SW 1271 (cell line): ENCODE measurements around the gene PIP5K1C.

ENCODE experiments used
- DNase-seq, 2 experiments: peaks; one replicate each; lab custom pipeline; 2025; lab: John Stamatoyannopoulos, UW

PIP5K1C gene

DNA sequence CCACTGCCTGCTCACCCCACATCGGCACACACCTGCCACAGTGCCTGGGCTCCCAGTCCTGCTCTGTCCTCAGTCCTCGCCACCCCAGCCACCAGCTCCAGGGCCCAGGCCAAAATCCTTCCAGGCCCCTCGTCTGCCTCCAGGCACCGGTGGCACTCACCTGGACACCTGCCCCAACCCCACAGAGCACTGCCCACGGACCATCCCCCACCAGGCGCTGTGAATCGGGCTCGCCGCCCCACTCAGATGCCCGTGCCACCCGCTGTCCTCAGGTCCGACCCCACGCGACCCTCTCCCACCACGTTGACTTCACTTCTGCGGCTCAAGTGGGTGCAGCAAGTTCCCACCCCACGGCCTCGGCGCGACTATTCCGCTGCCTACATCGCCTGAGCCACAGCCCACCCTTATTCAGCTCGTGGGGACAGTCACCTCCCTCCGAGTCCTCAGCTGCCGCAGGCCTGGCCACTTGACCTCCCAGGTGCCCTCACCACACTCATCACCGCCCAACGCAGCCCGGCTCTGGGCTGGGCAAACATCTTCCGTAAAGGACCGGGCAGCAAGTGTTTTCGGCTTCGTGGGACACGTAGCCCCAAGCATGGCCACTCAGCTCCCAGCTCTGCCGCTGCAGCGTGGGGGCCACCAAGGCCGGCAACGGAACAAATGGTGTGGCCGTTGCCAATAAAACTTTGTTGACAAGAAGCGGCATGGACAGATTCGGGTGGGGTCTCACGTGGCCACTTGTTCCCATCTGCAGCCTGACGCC lies 5.7 kb downstream of the PIP5K1C start:
- no peak for DNase-seq

DNA sequence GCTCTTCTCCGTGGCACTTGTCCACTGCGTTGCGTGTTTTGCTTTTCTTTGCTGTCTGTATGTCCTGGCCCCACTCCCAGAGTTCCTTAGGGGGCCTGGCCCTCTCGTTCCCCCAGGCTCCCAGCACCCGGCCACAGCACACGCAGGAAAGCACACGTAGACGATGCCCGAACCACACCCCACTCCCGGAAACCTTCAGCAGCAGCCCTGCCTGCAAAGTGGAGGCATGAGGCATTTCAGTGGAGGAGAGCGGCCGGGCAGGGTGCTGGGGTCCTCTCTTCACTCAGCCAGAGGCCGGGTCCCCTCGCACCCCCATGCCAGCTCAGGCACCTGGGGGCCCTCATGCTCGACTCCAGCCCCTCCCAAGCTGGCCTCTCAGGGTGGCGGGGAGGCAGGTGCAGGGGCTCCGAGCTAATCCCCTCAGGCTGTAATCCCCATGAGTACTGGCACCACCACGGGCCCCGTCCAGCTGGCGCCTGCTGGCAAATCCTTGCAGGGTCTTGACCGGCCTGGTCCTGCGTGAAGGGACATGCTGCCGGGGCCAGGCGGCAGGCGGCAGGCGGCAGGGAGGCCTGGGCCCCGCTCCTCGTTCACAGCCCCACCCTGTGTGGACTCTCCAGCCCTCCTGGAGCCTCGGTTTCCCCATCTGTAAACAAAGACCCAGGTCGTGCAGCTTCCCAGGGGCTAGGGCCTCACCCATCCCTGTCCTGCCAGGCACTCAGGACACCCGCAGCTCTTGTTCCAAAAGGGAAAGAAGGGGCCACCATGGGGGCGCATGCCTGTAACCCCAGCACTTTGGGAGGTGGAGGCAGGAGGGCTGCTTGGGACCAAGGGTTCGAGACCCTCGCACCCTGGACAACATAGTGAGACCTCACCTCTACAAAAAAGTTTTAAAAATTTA lies 7.0 kb downstream of the PIP5K1C start:
- no peak for DNase-seq

DNA sequence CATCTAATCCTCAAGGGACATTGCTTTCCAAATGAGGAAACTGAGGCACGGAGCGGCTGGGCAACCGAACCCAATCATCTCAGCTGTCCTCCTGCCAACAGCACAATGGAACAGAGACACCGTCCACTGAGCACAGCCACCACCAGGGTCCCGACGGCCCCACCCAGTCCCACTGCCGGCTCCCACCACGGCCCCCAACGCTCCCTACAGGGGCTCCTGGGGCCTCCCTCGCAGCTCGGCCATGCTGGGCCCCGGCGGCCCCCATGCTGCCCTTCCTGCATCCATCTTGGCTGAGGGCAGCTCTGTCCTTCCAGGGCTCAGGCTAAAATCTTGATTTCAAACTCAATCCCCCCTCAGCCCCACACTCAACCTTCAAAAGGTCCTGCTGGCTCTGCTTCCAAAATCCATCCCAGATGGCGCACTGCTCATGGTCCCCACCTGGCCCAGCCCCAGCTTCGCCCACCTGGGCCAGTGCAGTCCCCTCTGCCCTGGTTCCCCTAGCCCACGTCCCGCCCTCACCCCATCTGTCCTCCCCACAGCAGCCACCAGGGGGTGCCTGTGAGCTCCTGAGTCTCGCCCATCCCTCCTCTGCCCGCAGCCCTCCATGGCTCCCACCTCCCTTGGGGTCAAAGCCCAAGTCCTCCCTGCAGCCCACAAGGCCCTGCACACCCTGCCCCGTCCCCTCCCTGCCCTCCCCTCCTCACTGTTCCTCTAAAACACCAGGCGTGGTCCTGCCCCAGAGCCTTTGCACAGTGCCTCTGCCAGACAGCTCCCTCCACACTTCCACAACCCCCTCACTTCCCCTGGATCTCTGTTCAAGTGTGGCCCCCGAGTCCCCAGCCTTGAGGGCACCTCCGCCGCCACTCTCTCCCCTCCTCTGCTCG lies 7.9 kb downstream of the PIP5K1C start:
- no peak for DNase-seq

DNA sequence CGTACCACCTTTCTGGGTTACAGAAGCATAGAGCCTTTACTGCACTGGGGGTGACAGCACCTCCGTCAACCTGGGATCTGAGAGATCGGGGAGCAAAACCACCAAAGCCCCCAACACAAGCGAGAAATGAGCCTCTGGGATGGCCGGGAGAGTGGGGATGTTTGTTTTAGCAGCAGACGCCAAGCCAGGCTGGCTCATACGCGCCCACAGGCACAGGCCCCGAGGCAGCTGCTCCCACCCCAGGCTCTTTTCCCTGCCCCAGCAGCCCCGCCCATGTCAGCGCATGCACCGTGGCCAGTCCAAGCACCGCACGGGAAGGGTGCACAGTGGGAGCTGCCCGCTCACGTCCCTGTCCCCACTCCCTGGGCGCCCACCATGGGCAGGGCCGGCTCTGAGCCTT lies 8.5 kb downstream of the PIP5K1C start:
- DNase-seq: no peak

DNA sequence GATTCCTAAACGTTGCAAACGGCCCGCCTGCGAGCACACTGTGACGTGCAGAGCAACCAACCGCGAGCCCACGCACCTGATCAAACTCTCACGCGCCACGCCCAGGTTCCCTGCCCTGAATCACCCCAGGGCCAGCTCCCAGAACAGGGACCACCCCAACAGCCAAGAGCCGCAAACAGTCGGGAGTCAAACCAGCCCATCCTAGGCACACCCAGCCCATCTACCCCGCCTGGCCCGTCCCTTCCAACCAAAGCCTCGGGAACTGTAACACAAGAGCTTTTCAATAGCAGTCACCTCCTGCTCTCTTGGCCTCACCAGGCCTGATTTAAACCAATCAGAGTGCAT lies 8.9 kb downstream of the PIP5K1C start:
- DNase-seq: no peak

DNA sequence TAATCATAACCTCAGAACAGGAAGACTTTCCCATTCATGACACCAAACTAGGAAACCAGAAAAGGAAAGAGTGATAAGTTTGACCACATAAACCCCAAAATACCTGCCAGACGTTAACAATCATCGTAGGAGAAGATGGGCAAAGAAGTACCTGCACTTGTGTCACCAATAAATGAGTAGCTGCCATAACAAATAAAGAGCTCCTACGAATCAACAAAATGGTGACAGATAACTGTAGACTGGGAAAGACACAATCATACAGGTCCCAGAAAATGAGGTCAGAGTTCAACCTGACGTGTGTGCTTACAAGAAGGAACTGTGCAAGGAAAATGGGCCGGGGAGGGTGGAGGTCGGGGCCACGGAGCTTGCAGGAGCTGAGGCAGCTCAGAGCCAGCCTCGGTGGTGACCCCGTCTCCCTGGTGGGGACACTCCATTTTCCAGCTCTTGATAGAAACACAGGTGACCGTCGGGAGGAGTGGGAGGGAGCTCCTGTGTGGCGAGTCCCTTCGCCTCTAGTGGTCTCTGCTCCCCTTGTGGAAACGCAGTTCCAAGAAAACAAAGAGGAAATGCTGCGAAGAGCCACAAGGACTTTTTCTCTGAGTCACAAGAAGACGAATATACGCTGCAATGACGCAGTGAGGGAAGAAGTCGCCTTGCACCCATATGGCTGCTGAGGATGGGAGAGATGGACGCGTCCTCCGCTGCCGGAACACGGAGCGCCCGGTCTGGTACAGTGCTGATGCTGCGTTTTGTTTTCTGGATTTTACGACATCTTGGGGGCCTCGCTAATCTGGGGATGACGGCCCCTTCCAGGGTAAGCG lies 9.5 kb downstream of the PIP5K1C start:
- DNase-seq: no peak

DNA sequence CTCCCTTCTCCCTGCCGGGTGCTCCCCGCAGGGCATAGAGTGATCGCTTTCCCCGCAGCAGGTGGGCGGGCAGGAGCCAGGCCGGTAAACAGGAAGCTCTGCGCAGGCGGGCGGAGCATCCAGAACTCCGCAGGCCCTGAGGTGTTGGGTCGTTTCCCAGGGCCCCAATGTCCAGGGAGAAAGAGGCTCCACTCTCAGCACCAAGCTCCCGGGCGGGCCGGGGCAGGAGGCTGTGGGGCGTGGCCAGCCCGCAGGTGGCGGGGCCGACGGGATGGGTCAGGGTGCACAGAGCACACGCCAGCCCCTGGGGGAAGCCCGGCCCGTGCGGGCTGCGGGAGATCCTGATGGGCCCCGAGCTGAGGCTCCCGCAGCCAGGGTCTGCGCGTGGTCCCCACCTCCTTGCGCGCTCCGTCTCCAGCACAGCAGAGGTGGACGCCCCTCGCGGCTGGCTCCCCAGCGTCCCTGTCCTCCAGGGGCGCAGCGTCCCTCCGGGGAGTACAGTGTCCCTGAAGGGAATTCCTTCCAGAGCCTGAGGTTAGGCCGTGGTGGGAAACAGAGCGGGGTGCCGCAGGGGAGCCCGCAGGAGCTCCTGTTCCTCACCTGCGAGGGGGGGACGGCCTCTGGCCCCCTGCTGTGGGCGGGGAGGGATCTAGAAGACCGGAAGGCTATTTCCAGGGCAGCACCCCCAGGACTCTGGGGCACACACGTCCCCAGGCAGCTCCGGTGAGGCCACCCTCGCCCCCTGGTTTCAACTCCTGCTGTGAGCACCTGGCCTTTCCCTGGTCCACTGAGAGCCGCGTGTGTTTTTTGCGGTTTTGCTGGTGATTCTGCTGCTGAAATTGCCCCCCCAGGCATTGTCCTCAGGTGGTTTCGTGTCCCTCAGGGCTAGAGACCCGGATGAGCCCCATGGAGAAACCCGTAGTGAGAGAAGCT lies 12.2 kb downstream of the PIP5K1C start:
- DNase-seq: no peak

DNA sequence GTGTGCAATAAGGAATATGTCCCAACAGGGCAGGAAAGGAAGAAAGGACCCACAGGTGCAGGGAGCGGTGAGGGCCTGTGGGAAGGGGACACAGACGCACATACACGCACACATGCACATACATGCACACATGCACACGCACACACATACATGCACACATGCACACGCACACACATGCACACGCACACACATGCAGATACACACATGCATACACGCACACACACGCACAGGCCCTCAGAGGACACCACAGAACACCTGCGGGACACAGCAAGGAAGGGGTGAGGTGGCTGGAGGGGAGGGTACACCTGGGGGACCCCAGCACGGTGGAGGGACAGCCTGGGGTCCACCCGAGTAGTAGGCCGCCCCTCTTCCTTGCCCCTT lies 12.9 kb downstream of the PIP5K1C start:
- no peak for DNase-seq

DNA sequence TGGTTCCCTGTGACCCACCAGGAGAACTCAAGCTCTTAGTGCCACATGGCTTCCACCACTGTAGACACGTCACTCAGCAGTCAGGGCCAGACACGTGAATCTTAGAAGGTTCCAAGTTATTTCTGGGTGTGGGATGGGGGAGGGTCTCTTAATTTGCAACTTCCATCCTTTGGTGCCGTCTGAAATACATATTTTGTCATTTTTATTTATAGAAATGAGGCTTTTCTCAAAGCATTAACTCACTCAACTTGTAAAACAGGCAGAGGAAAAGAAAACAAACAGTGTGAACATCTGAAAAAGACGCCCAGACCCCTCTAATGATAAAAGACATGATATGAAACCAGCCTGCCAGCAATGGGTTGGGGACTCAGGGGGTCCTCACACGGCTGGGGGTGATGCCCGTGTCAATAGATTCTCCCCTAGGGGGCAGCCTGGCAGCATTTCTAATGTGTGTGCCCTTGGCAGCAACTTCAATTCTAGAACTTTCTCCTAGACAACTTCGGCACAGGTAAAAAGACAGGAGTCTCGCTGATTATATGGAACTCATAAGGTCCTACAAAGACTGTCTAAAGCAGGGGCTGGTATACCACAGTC lies 15.4 kb downstream of the PIP5K1C start:
- no peak for DNase-seq

DNA sequence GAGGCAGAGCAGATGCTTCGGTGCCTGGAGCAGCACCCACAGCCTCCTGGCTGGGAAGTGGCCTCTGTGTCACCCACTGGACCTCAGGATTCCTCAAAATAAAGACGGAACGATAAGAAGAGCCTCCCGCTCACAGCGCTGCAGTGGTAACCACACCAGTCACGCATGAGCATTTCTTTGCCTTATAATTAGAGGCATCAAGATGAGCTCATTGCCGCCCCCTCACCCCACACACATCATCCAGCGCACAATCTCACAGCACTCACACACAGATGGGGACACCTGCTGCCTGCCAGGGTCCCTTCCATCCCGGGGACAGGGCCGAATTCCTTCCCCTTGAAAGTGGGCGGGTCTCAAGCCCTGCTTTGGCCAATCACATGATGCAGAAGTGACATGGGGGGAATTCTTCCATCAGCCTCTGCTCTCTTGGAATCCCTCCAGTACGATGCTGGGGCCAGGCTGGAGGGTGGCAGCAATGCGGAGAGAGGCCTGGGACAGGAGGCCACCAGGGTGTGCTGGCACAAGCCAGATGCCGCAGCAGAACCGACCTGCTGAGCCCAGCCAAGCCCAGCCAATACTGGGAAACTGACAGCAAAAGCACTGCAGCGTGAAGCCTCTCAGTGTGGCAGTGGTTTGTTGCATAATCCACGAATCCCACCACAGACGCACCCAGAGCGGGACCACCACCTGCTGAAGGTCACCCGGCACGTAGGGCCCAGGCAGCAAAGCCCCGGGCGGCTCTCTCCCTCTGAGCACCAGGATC lies 16.0 kb downstream of the PIP5K1C start:
- DNase-seq: no peak

DNA sequence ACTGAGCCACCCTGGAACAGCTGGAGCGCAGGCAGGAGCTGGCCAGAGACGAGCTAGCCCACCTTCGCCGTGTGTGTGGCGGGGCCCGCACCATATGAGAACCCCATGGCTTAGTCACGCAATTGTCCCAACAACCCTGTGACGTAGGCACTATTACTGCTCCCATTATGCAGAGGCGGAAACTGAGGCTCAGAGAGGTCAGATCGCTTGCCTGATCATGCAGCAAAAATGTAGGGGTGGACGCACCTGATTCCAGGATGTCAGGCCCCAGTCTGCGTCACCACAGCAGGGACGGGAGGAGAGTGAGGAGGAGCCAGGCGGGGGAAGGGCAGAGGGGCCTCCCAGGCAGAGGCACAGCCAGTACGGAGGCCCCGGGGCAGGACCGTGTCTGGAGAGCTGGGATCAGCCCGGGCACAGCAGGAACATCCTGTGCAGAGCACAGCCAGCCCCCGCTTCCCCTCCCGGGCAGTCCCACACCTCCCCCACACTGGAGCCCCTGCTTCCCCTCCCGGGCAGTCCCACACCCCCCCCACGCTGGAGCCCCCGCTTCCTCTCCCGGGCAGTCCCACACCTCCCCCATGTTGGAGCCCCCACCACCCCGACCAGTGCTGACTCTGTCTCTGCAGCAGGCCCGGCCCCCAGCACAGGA lies 16.7 kb downstream of the PIP5K1C start:
- DNase-seq: no peak

DNA sequence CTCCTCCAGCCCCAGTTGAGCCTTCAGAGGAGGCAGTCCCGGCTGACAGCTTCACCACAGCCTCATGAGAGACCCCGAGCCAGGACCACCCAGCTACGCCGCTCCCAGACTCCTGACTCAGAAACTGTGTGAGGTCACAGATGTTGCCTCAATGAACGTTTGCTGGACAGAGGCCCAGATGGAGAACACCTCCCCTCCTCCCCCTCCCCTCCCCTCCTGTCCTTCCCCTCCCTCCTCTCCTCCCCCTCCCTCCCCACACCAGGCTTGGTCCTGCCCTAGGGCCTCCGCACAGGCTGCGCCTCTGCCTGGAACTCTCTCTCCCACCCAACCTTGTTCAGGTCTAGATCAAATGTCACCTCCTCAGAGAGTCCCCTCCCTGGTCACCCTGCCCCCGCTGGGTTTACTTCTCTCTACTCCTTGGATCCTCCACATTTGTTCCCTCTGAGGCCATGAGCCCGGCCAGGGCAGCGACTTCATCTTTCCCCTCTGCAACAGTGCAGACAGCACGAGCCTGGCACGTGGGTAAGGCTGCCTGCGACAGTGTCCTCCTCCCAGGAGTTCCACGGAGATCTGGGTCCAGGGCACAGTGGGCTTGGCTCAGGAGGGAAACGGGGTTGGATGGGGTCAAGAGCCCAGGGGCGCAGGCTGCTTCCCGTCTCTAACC lies 17.4 kb downstream of the PIP5K1C start:
- DNase-seq: no peak

DNA sequence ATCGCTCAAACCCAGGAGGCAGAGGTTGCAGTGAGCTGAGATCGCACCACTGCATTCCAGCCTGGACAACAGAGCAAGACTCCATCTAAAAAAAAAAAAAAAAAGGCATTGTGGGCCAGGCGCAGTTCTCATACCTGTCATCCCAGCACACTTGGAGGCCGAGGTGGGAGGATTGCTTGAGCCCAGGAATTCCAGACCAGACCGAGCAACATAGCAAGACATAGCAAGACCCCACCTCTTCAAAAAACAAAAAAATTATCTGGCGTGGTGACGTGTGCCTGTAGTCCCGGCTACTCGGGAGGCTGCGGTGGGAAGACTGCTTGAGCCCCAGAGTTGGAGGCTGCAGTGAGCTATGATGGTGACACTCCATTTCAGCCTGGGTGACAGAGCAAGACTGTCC lies 18.0 kb downstream of the PIP5K1C start:
- DNase-seq: no peak

DNA sequence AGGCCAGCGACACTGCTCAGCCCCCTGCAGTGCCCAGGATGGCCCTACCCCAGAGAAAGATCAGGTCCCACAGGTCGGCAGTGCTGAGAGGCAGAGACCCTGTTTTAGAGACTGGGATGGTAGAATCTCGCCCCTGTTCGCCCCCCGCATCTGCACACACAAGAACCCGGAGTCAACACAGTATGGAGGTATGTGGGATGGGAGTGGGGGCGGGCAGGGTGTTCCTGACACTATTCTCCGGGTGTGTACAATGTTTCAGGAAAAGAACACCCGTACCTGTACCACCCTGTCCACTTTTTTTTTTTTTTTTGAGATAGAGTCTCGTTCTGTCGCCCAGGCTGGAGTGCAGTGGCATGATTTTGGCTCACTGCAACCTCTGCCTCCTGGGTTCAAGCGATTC lies 19.3 kb downstream of the PIP5K1C start:
- DNase-seq: no peak

DNA sequence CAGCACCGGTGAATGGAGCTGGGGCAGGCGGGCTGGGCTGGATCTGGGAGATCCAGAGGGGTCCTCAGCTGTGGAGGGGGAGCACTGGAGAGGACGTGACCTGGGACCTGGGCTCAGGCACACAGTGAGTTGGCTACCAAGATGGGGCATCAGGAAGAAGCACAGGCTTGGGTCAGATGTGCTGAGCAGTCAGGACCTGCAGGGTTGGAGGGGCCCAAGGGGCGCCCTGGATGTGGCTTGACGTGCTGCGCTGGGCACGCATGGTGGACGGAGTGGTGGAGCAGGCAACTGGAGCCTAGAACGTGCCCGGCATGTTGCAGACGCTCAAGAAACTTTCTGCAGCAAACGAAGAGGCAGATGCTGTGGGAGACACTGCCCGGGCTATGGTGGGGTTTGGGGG lies 20.7 kb downstream of the PIP5K1C start:
- no peak for DNase-seq

DNA sequence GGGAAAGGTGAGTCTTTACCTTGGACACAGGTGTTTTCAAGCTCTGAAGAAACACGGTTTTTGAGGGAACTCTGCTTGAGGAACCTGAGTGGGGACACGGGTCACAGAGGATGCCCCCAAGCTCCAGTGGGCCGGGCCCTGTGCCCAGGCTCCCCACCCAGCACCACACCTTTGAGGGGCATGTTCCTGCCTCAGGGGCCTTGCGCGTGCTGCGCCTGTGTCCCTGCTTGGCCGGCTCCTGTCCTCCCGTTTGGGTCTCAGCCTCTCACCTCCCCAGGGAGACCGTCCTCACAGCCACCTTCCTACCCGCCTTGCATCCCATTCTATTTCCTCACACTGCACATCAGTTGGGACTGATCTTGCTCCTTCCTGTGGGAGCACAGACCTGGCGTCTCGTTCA lies 21.1 kb downstream of the PIP5K1C start:
- DNase-seq: no peak

DNA sequence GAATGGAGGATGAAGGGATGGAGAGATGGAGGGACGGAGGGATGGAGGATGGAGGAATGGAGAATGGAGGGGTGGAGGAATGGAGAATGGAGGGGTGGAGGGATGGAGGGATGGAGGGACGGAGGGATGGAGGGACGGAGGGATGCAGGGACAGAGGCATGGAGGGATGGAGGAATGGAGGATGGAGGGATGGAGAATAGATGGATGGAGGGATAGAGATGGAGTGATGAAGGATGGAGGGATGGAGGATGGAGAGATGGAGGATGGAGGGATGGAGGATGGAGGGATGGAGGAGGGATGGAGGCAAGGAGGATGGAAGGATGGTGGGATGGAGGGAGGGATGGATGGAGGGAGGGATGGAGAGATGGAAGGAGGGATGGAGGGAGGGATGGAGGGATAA lies 22.1 kb downstream of the PIP5K1C start:
- no peak for DNase-seq
